H1 (cell line): ENCODE measurements around the gene TRIM50. TPM values are rescaled to one million over a fixed set of nuclear protein-coding genes. Genes with fewer than 3 reads are reported as not detected.

Experiments
- SIX5 ChIP-seq: IDR thresholded peaks from 2 replicates; pipeline ENCODE4 v1.6.1; 2011; ENCODE audit warnings: mild to moderate bottlenecking, low read depth, low read length
- polyA plus RNA-seq, 7 experiments: library from polyadenylated mRNA; depleted of rRNA in 3 of 7; stranded (reverse) in 5 of 7; unstranded in 2 of 7; fragments of >200 nt in 5 of 7; fragments of 200-250 nt in 2 of 7; gene quantifications; 1 replicate in 5 of 7; 2 replicates in 1 of 7; 4 replicates in 1 of 7; pipeline versions ENCODE4 v1.2.1 to v1.2.3, GENCODE V29; 2011 to 2013; ENCODE audit warnings: missing spikeins in 2 of 7, mixed read lengths in 2 of 7
- total RNA-seq: library from RNA; stranded (reverse); fragmentation: NEBNext Ultra II Directional; extraction: Animal tissue kit (Norgen Biotek cat#: 25700); gene quantifications from 2 replicates; pipeline ENCODE4 v1.2.1, GENCODE V29; 2021
- TF ChIP-seq, protein P1 (sequence below): IDR thresholded peaks from 2 replicates; pipeline ENCODE4 v1.6.1; 2012; ENCODE audit warnings: low read length, inconsistent platforms
- TF ChIP-seq, protein P2 (sequence below): fragments of 300-600 bp; sonication (generic); IDR thresholded peaks from 2 replicates; pipeline ENCODE4 v1.7.1; 2012; ENCODE audit warnings: low read length, moderate library complexity, mild to moderate bottlenecking, inconsistent platforms; ENCODE audit not compliant: insufficient replicate concordance

Gene TRIM50
- total and polyA plus RNA-seq, 2 of the 8 experiments (the other 6 are each of a cell fraction or from before 2014, with no cell fraction given) = 0.12 TPM; not detected in 1

DNA sequence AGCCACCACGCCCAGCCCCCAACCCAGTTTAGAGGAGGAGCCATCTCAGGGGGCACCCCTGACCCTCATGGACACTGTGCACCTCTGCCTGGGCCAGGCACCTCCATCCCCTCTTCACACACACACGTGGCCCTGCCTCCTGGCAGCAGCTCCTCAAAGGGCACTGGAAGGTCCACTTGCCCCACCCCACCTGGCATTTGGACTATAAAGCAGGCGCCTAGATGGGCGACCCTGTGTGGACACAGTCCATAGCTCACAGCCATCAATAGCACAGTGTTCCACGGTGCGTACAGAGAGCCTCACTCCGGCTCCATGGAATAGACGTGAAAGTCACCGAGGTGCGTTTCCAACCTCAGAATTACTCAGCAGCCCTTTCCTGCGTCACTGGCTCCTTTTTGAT, 41.1 kb upstream of the TRIM50 start (continued):
- TF ChIP-seq, protein P1, sequence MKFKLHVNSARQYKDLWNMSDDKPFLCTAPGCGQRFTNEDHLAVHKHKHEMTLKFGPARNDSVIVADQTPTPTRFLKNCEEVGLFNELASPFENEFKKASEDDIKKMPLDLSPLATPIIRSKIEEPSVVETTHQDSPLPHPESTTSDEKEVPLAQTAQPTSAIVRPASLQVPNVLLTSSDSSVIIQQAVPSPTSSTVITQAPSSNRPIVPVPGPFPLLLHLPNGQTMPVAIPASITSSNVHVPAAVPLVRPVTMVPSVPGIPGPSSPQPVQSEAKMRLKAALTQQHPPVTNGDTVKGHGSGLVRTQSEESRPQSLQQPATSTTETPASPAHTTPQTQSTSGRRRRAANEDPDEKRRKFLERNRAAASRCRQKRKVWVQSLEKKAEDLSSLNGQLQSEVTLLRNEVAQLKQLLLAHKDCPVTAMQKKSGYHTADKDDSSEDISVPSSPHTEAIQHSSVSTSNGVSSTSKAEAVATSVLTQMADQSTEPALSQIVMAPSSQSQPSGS = no peak
- TF ChIP-seq, protein P2, sequence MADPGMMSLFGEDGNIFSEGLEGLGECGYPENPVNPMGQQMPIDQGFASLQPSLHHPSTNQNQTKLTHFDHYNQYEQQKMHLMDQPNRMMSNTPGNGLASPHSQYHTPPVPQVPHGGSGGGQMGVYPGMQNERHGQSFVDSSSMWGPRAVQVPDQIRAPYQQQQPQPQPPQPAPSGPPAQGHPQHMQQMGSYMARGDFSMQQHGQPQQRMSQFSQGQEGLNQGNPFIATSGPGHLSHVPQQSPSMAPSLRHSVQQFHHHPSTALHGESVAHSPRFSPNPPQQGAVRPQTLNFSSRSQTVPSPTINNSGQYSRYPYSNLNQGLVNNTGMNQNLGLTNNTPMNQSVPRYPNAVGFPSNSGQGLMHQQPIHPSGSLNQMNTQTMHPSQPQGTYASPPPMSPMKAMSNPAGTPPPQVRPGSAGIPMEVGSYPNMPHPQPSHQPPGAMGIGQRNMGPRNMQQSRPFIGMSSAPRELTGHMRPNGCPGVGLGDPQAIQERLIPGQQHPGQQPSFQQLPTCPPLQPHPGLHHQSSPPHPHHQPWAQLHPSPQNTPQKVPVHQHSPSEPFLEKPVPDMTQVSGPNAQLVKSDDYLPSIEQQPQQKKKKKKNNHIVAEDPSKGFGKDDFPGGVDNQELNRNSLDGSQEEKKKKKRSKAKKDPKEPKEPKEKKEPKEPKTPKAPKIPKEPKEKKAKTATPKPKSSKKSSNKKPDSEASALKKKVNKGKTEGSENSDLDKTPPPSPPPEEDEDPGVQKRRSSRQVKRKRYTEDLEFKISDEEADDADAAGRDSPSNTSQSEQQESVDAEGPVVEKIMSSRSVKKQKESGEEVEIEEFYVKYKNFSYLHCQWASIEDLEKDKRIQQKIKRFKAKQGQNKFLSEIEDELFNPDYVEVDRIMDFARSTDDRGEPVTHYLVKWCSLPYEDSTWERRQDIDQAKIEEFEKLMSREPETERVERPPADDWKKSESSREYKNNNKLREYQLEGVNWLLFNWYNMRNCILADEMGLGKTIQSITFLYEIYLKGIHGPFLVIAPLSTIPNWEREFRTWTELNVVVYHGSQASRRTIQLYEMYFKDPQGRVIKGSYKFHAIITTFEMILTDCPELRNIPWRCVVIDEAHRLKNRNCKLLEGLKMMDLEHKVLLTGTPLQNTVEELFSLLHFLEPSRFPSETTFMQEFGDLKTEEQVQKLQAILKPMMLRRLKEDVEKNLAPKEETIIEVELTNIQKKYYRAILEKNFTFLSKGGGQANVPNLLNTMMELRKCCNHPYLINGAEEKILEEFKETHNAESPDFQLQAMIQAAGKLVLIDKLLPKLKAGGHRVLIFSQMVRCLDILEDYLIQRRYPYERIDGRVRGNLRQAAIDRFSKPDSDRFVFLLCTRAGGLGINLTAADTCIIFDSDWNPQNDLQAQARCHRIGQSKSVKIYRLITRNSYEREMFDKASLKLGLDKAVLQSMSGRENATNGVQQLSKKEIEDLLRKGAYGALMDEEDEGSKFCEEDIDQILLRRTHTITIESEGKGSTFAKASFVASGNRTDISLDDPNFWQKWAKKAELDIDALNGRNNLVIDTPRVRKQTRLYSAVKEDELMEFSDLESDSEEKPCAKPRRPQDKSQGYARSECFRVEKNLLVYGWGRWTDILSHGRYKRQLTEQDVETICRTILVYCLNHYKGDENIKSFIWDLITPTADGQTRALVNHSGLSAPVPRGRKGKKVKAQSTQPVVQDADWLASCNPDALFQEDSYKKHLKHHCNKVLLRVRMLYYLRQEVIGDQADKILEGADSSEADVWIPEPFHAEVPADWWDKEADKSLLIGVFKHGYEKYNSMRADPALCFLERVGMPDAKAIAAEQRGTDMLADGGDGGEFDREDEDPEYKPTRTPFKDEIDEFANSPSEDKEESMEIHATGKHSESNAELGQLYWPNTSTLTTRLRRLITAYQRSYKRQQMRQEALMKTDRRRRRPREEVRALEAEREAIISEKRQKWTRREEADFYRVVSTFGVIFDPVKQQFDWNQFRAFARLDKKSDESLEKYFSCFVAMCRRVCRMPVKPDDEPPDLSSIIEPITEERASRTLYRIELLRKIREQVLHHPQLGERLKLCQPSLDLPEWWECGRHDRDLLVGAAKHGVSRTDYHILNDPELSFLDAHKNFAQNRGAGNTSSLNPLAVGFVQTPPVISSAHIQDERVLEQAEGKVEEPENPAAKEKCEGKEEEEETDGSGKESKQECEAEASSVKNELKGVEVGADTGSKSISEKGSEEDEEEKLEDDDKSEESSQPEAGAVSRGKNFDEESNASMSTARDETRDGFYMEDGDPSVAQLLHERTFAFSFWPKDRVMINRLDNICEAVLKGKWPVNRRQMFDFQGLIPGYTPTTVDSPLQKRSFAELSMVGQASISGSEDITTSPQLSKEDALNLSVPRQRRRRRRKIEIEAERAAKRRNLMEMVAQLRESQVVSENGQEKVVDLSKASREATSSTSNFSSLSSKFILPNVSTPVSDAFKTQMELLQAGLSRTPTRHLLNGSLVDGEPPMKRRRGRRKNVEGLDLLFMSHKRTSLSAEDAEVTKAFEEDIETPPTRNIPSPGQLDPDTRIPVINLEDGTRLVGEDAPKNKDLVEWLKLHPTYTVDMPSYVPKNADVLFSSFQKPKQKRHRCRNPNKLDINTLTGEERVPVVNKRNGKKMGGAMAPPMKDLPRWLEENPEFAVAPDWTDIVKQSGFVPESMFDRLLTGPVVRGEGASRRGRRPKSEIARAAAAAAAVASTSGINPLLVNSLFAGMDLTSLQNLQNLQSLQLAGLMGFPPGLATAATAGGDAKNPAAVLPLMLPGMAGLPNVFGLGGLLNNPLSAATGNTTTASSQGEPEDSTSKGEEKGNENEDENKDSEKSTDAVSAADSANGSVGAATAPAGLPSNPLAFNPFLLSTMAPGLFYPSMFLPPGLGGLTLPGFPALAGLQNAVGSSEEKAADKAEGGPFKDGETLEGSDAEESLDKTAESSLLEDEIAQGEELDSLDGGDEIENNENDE = no peak
- TF ChIP-seq SIX5 = no peak
